Gastroesophageal sphincter (tissue), 4 donors: ENCODE data around the gene NFKBIE. TPM values are rescaled to one million over a fixed set of nuclear protein-coding genes. Genes with fewer than 3 reads are reported as not detected.

ENCODE experiments used
- ATAC-seq: fragments of 150-250 bp; one replicate; pipeline ENCODE4 v1.9.1; 2016; ENCODE audit warnings: mild to moderate bottlenecking, moderate library complexity
- H3K27ac ChIP-seq, 4 donors: fragments of 200-600 bp; sonication (generic) in 3 of 4; 1 replicate in 3 of 4; 2 replicates in 1 of 4; pipeline ENCODE4 v1.5.1; 2016 to 2019
- H3K27me3 ChIP-seq: fragments of 200-600 bp; sonication (generic); one replicate; pipeline ENCODE4 v1.5.1; 2019
- H3K36me3 ChIP-seq, 2 donors: fragments of 200-600 bp; sonication (generic); one replicate each; pipeline ENCODE4 v1.5.1; 2019; ENCODE audit warnings: control low read depth in 1 of 2
- H3K4me1 ChIP-seq, 3 donors: fragments of 200-600 bp; sonication (generic); 1 replicate in 2 of 3; 2 replicates in 1 of 3; pipeline ENCODE4 v1.5.1; 2016 to 2019; ENCODE audit warnings: control low read depth in 2 of 3
- H3K4me3 ChIP-seq, 2 donors: fragments of 200-600 bp; sonication (generic); one replicate each; pipeline ENCODE4 v1.5.1; 2019; ENCODE audit warnings: mild to moderate bottlenecking in 1 of 2, moderate library complexity in 1 of 2
- H3K9me3 ChIP-seq, 3 donors: fragments of 200-600 bp; sonication (generic); one replicate each; pipeline ENCODE4 v1.5.1; 2017 to 2019; ENCODE audit warnings: control low read depth in 2 of 3
- EP300 ChIP-seq: sonication (generic); formaldehyde crosslinking; IDR thresholded peaks from one replicate; pipeline ENCODE4 v1.6.1; 2017; ENCODE audit warnings: antibody characterized with exemption, mild to moderate bottlenecking
- POLR2A ChIP-seq, 2 donors: fragments of 450-650 bp; IDR thresholded peaks; one replicate each; pipeline ENCODE4 v1.6.1; 2017; ENCODE audit warnings: antibody characterized with exemption in 2 of 2, mild to moderate bottlenecking in 2 of 2, moderate library complexity in 1 of 2
- POLR2AphosphoS5 ChIP-seq: sonication (generic); formaldehyde crosslinking; IDR thresholded peaks from one replicate; pipeline ENCODE4 v1.6.1; 2017; ENCODE audit warnings: antibody characterized with exemption
- WGBS, 2 donors: methylation state at CpG; one replicate each; pipeline ENCODE4 v1.1.5; 2018; ENCODE audit warnings: low coverage in 1 of 2; 5-methylcytosine and 5-hydroxymethylcytosine counted together
- total RNA-seq, 4 donors: library from RNA; depleted of rRNA; stranded (reverse); fragments of >200 nt; gene quantifications; one replicate each; pipeline ENCODE4 v1.1.0, GENCODE V29; 2016
- TF ChIP-seq, protein P1 (sequence below), 4 experiments: fragments of 200-600 bp in 2 of 4; fragments of 450-650 bp in 2 of 4; sonication (generic) in 1 of 4; IDR thresholded peaks; one replicate each; pipeline ENCODE4 v1.5.1; 2017 to 2019; ENCODE audit warnings: antibody characterized with exemption in 4 of 4, mild to moderate bottlenecking in 2 of 4, moderate library complexity in 2 of 4

The NFKBIE gene
- total RNA-seq, 4 donors from 2014 or later, result 4.2 to 13.4 (median 5.7) TPM

GRCh38 chr6:44224965-44225305, 40.4 kb downstream of the NFKBIE start:
- Histone ChIP-seq H3K4me3 (peak overlapping the region in 1 of 2 donors; percentile 86), H3K27me3 (no peaks in the 10 kb centered on the region), H3K36me3 (peaks cover 0 to 9% of the 10 kb centered on the region in 2 donors), H3K4me1 (peaks cover 3 to 97% (median 67%) of the 10 kb centered on the region in 3 donors), H3K27ac (peak overlapping the region; percentile 54 to 99 (median 98)), H3K9me3 (no peaks in the 10 kb centered on the region)
- no peak for TF ChIP-seq EP300
- TF ChIP-seq, protein P1, sequence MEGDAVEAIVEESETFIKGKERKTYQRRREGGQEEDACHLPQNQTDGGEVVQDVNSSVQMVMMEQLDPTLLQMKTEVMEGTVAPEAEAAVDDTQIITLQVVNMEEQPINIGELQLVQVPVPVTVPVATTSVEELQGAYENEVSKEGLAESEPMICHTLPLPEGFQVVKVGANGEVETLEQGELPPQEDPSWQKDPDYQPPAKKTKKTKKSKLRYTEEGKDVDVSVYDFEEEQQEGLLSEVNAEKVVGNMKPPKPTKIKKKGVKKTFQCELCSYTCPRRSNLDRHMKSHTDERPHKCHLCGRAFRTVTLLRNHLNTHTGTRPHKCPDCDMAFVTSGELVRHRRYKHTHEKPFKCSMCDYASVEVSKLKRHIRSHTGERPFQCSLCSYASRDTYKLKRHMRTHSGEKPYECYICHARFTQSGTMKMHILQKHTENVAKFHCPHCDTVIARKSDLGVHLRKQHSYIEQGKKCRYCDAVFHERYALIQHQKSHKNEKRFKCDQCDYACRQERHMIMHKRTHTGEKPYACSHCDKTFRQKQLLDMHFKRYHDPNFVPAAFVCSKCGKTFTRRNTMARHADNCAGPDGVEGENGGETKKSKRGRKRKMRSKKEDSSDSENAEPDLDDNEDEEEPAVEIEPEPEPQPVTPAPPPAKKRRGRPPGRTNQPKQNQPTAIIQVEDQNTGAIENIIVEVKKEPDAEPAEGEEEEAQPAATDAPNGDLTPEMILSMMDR (IDR thresholded peaks at IDR 0.05), result no peak
- no peak for TF ChIP-seq POLR2A (IDR thresholded peaks at IDR 0.05)
- TF ChIP-seq POLR2AphosphoS5, result no peak
- 83% methylated on average over 2 of the region's 4 CpGs; no CpG with 5 or more reads in 1 of the 2 donors for WGBS, 2 donors
- no peak for ATAC-seq

GRCh38 chr6:44224029-44224964, 41.1 kb downstream of the NFKBIE start:
- Histone ChIP-seq H3K4me3 (peak overlapping the region; percentile 73 to 86), H3K4me1 (peaks cover 3 to 97% (median 67%) of the 10 kb centered on the region in 3 donors), H3K27me3 (no peaks in the 10 kb centered on the region), H3K27ac (peak overlapping the region; percentile 54 to 99 (median 98)), H3K9me3 (no peaks in the 10 kb centered on the region), H3K36me3 (peaks cover 0 to 3% of the 10 kb centered on the region in 2 donors)
- ATAC-seq, result no peak
- TF ChIP-seq POLR2AphosphoS5 (no peak), EP300 (no peak), POLR2A (IDR thresholded peaks at IDR 0.05) (no peak)
- TF ChIP-seq, protein P1 (IDR thresholded peaks at IDR 0.05), result no peak
- 3 to 12% methylated on average over 8 to 11 of the region's 18 CpGs for WGBS, 2 donors

DNA sequence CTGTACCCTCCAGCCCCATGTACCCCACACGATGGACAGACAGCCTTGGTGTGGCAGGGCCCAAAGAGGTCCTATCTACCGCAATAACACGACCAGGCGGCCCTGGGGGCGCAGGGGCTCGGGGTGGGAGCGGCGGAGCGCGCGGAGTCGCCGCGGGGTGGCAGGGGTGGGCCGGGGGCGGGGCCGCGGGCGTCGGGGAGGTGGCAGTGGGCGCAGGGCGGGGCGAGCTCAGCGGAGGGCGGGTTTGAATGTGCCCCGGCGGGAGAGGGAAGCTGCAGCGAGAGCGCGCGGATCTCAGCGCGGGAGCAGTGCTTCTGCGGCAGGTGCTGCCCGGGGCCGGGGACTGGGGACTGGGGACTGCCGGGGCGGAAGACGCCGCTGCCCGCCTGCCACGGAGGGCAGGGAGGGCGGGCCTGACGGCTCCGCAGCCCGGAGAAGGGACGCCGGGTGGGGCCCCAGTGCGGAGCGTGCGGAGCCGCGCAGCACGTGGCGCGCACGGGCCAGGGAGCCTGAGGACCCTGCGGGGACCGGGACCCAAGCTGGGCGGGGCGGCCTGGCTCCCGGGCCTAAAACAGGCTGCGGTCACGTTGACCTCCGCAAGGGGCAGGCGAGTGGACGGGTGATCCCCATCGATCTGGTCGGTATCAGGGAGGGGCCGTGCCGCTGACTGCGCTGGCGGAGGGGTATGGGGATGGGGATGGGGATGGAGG, 41.9 kb downstream of the NFKBIE start, which contains the start of gene SLC29A1:
Gene SLC29A1, plus strand, starts transcription at position 277 of the 710 bp plus-strand sequence. CDS start 3,719 bp downstream, outside the sequence.
- 0% methylated on average over 1 to 4 of the region's 73 CpGs for WGBS, 2 donors
- Histone ChIP-seq H3K27me3 (no peaks in the 10 kb centered on the region), H3K27ac (peak within 1 kb of the TSS; percentile 54 to 99 (median 98)), H3K4me1 (peaks cover 3 to 97% (median 62%) of the 10 kb centered on the region in 3 donors), H3K36me3 (no peaks in the 10 kb centered on the region), H3K9me3 (no peaks in the 10 kb centered on the region), H3K4me3 (peak within 1 kb of the TSS; percentile 73 to 86)
- ATAC-seq, result peak; percentile 26
- TF ChIP-seq POLR2A (IDR thresholded peaks at IDR 0.05), result peak; percentile 53 to 65
- TF ChIP-seq EP300, result no peak
- peak; percentile 68 for TF ChIP-seq POLR2AphosphoS5
- TF ChIP-seq, protein P1 (IDR thresholded peaks at IDR 0.05), result peak in 3 of 4 experiments; percentile 23 to 34 (median 24)

DNA sequence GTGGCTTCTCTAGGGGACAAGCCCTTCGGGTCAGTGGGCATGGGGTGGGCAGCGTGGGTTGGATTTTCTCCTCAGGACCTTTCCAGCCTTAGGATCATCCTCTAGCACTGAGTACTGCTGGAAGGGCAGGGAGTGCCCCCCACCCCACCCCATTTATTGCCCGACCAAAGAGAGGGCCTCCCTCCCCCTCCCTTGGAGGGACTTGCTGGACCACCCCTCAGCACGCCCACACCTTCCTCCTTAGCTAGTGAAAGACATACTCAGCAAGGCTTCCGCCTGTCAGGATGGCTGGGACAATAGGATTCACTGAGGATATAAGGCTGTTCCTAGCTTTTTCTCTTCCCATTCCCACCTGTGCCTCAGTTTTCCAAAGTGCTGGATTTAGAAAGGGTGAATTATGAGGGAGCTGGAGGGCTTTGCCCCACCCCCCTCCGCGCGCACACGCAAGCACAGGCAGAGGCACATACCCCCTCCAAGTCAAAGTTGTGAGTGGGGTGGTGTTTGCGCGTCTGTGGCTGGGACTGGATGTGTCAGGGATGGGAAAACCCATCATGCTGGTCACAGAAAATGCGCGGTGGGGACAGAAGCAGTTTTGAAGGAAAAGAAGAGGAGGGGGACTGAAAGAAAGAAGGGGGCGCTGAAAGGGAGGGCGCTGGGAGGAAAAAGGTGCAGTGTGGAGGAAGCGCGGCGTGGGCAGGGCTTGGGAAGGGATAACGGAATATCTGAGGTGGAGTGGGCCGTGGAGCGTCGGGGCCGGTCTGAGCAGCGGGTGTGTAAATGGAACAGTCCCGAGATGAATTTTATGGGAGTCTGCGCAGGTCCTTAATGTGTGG, 42.6 kb downstream of the NFKBIE start:
- Histone ChIP-seq H3K9me3 (no peaks in the 10 kb centered on the region), H3K36me3 (no peaks in the 10 kb centered on the region), H3K4me1 (peaks cover 3 to 97% (median 62%) of the 10 kb centered on the region in 3 donors), H3K27ac (peak overlapping the region; percentile 54 to 99 (median 98)), H3K4me3 (peak overlapping the region; percentile 73 to 86), H3K27me3 (no peaks in the 10 kb centered on the region)
- WGBS, 2 donors, result 6% methylated on average over 19 of the region's 26 CpGs; no CpG with 5 or more reads in 1 of the 2 donors
- no peak for ATAC-seq
- TF ChIP-seq, protein P1 (IDR thresholded peaks at IDR 0.05), result no peak
- no peak for TF ChIP-seq POLR2AphosphoS5
- no peak for TF ChIP-seq POLR2A (IDR thresholded peaks at IDR 0.05)
- no peak for TF ChIP-seq EP300
